Parathyroid adenoma (tissue), 2 donors: Measurements from ENCODE around the gene MKLN1.

Experiments used
- H2AFZ ChIP-seq: fragments of 300-600 bp; sonication (generic); one replicate; pipeline ENCODE4 v1.7.0; 2017; ENCODE audit warnings: antibody characterized with exemption, mild to moderate bottlenecking
- H3K27ac ChIP-seq: fragments of 300-600 bp; sonication (generic); one replicate; pipeline ENCODE4 v1.7.0; 2017
- H3K27me3 ChIP-seq: fragments of 300-600 bp; sonication (generic); one replicate; pipeline ENCODE4 v1.7.0; 2017; ENCODE audit warnings: low read length; ENCODE audit not compliant: control insufficient read depth, insufficient read depth
- H3K36me3 ChIP-seq: fragments of 300-600 bp; sonication (generic); one replicate; pipeline ENCODE4 v1.7.0; 2017; ENCODE audit warnings: low read length; ENCODE audit not compliant: control insufficient read depth, insufficient read depth
- H3K4me1 ChIP-seq: fragments of 300-600 bp; sonication (generic); one replicate; pipeline ENCODE4 v1.7.0; 2017; ENCODE audit warnings: control low read depth
- H3K4me2 ChIP-seq: fragments of 300-600 bp; sonication (generic); one replicate; pipeline ENCODE4 v1.7.0; 2017; ENCODE audit warnings: low read length
- H3K4me3 ChIP-seq: fragments of 300-600 bp; sonication (generic); one replicate; pipeline ENCODE4 v1.7.0; 2017; ENCODE audit warnings: low read depth, low read length
- H3K79me2 ChIP-seq: fragments of 300-600 bp; sonication (generic); one replicate; pipeline ENCODE4 v1.7.0; 2017; ENCODE audit warnings: control low read depth
- H3K9ac ChIP-seq: fragments of 300-600 bp; sonication (generic); one replicate; pipeline ENCODE4 v1.7.0; 2017; ENCODE audit warnings: mild to moderate bottlenecking
- H3K9me3 ChIP-seq: fragments of 300-600 bp; sonication (generic); one replicate; pipeline ENCODE4 v1.7.0; 2017; ENCODE audit warnings: low read length; ENCODE audit not compliant: control insufficient read depth
- TF ChIP-seq, protein P1 (sequence below): fragments of 300-600 bp; sonication (generic); IDR thresholded peaks from one replicate; pipeline ENCODE4 v1.7.0; 2017; ENCODE audit warnings: antibody characterized with exemption, mild to moderate bottlenecking
- donor health status: primary hyperparathyroidism.

MKLN1 gene

DNA sequence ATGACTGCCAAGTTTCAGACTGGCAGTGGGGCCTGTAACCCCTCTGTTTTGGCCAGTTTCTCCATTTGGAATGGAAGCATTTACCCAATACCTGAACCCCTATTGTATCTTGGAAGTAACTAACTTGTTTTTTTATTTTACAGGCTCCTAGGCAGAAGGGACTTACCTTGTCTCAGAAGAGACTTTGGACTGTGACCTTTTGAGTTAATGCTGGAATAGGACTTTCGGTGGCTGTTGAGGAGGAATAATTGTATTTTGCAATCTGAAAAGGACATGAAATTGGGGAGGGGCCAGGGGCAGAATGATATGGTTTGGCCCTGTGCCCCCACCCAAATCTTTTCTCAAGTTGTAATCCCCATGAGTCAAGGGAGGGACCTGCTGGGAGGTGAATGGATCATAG, 20.0 kb upstream of the MKLN1 start:
- Histone ChIP-seq H2AFZ (no peak overlapping the region), H3K27me3 (no peaks in the 10 kb centered on the region), H3K4me3 (no peak overlapping the region), H3K79me2 (no peaks in the 10 kb centered on the region), H3K27ac (no peak overlapping the region), H3K9ac (no peak overlapping the region), H3K36me3 (no peaks in the 10 kb centered on the region), H3K9me3 (no peaks in the 10 kb centered on the region), H3K4me1 (peaks cover 7% of the 10 kb centered on the region), H3K4me2 (no peak overlapping the region)
- TF ChIP-seq, protein P1, sequence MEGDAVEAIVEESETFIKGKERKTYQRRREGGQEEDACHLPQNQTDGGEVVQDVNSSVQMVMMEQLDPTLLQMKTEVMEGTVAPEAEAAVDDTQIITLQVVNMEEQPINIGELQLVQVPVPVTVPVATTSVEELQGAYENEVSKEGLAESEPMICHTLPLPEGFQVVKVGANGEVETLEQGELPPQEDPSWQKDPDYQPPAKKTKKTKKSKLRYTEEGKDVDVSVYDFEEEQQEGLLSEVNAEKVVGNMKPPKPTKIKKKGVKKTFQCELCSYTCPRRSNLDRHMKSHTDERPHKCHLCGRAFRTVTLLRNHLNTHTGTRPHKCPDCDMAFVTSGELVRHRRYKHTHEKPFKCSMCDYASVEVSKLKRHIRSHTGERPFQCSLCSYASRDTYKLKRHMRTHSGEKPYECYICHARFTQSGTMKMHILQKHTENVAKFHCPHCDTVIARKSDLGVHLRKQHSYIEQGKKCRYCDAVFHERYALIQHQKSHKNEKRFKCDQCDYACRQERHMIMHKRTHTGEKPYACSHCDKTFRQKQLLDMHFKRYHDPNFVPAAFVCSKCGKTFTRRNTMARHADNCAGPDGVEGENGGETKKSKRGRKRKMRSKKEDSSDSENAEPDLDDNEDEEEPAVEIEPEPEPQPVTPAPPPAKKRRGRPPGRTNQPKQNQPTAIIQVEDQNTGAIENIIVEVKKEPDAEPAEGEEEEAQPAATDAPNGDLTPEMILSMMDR: no peak

DNA sequence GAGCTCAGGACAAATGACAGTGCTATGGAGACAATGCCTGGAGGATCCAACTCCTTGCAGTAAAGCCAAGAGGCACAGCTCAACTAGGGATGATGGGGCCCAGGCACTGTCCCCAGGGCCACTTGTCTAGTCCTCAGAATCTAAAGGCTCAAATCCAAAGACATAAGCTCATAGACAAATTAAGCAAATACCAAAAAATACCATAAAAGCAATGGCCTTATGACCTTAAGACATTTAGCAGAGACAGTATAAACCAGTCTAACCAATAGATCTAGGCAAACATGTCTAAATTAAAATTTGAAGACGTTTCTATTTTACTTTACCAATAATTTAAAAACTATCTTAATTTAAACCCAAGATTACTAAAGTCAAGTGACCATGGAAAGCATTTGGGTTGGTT, 14.8 kb upstream of the MKLN1 start:
- no peaks in the 10 kb centered on the region for H3K4me1 ChIP-seq
- no peak overlapping the region for H3K4me2 ChIP-seq
- no peak overlapping the region for H2AFZ ChIP-seq
- H3K79me2 ChIP-seq: no peaks in the 10 kb centered on the region
- H3K9me3 ChIP-seq: no peaks in the 10 kb centered on the region
- no peaks in the 10 kb centered on the region for H3K36me3 ChIP-seq
- H3K27ac ChIP-seq: no peak overlapping the region
- no peak overlapping the region for H3K4me3 ChIP-seq
- no peak overlapping the region for H3K9ac ChIP-seq
- TF ChIP-seq, protein P1: no peak
- no peaks in the 10 kb centered on the region for H3K27me3 ChIP-seq

DNA sequence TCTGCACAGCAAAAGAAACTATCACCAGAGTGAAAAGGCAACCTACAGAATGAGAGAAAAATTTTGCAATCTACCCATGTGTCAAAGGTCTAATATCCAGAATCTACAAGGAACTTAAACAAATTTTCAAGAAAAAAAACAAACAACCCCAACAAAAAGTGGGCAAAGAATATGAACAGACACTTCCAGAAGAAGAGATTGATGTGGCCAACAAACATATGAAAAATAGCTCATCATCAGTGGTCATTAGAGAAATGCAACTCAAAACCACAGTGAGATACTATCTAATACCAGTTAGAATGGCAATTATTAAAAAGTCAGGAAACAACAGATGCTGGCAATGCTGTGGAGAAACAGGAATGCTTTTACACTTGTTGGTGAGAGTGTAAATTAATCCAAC, 7.1 kb upstream of the MKLN1 start:
- H3K27ac ChIP-seq: no peak overlapping the region
- no peaks in the 10 kb centered on the region for H3K27me3 ChIP-seq
- no peak overlapping the region for H3K4me3 ChIP-seq
- H3K4me2 ChIP-seq: no peak overlapping the region
- TF ChIP-seq, protein P1: no peak
- no peaks in the 10 kb centered on the region for H3K79me2 ChIP-seq
- no peaks in the 10 kb centered on the region for H3K36me3 ChIP-seq
- H2AFZ ChIP-seq: no peak overlapping the region
- H3K9ac ChIP-seq: no peak overlapping the region
- peaks cover 6% of the 10 kb centered on the region for H3K4me1 ChIP-seq
- H3K9me3 ChIP-seq: no peaks in the 10 kb centered on the region

DNA sequence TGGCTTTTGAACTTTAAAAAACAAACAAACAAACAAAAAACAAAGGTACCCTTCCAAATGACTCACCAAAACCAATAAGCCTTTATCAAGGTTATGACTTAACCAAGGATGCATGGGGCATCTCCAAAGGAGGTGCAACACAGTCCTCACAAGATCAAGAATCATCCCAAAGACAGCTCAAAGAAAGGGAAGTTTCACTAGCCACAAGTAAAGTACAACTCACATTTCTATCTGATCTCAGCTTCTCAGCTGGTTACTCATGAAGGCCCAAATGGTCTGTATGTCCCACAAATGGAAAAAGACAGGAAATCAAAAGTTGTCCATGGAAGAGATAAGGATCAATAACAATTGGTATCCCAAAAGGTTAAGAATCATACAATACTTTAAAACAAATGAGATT, 6.0 kb upstream of the MKLN1 start:
- H3K4me2 ChIP-seq: no peak overlapping the region
- no peak overlapping the region for H3K4me3 ChIP-seq
- TF ChIP-seq, protein P1: no peak
- H3K27me3 ChIP-seq: no peaks in the 10 kb centered on the region
- H3K27ac ChIP-seq: no peak overlapping the region
- peaks cover 6% of the 10 kb centered on the region for H3K4me1 ChIP-seq
- no peak overlapping the region for H2AFZ ChIP-seq
- H3K9me3 ChIP-seq: no peaks in the 10 kb centered on the region
- H3K36me3 ChIP-seq: no peaks in the 10 kb centered on the region
- no peak overlapping the region for H3K9ac ChIP-seq
- peaks cover 1% of the 10 kb centered on the region for H3K79me2 ChIP-seq

DNA sequence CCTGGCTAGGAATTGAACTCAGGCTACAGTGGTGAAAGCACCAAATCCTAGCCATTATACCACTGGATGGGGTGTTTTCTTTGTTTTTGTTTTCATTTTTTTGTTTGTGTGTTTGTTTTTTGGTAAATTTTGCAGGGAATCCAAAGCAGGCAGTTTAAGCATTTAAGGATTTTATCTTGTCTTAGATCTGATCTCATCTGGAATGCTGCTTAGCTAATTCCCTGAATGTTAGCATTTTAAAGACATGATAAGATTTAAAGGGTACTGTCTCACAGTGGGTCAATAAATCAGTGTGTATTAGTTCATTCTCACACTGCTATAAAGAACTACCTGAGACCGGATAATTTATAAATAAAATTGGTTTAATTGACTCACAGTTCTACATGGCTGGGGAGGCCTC, 5.6 kb upstream of the MKLN1 start:
- H3K9me3 ChIP-seq: no peaks in the 10 kb centered on the region
- H3K9ac ChIP-seq: no peak overlapping the region
- no peak overlapping the region for H3K4me2 ChIP-seq
- H3K27ac ChIP-seq: no peak overlapping the region
- no peaks in the 10 kb centered on the region for H3K36me3 ChIP-seq
- TF ChIP-seq, protein P1: no peak
- H3K4me3 ChIP-seq: no peak overlapping the region
- H3K27me3 ChIP-seq: no peaks in the 10 kb centered on the region
- H2AFZ ChIP-seq: no peak overlapping the region
- H3K4me1 ChIP-seq: peaks cover 6% of the 10 kb centered on the region
- peaks cover 5% of the 10 kb centered on the region for H3K79me2 ChIP-seq
